Heart left ventricle (tissue), 13 donors: Measurements from ENCODE around the gene RGS9.

ENCODE experiments used
- CTCF ChIP-seq, 12 donors: fragments of 200-600 bp; sonication (generic) in 4 of 12; IDR thresholded peaks; one replicate each; pipeline versions ENCODE4 v1.5.0 to v1.8.0; 2018 to 2022; ENCODE audit warnings: antibody characterized with exemption in 12 of 12, mild to moderate bottlenecking in 5 of 12
- POLR2A ChIP-seq, 2 donors: fragments of 450-650 bp; IDR thresholded peaks; one replicate each; pipeline ENCODE4 v1.6.1; 2017; ENCODE audit warnings: antibody characterized with exemption in 2 of 2, mild to moderate bottlenecking in 2 of 2, moderate library complexity in 2 of 2
- donor health status: ischemic (EF 13 %, LVEDD 7.1; RV severe dilation, severe dysfunction).
- donor health status: DM: no; HTN: yes; CAD: no.
- donor health status: DM: no; HTN: no; CAD: no.
- donor health status: ischemic (EF 25% LVEDD 6.9; RV normal size, moderate dysfunction).
- donor health status: ischemic (EF 25% LVEDD 5.7; RV mildly dilated, moderate dysfunction).
- donor health status: ischemic (EF 35%, LVEDD 5.7; RV mildly dilated, moderate dysfunction).
- donor health status: nonischemic (EF 11% LVEDD 7.7; RV severe dilation, severe dysfunction).
- donor health status: DM: yes; HTN: yes; CAD: no.
- donor health status: PGD.
- donor health status: ischemic (EF 29% LVEDD 5.4; RV normal size, mild dysfunction).
- donor health status: nonischemic (EF 23%, LVEDD 6.1; RV moderate dilation, normal function).

GRCh38 chr17:65271296-65271695 lies 134.1 kb downstream of the RGS9 start:
- no peak for TF ChIP-seq CTCF (IDR thresholded peaks at IDR 0.05)
- no peak for TF ChIP-seq POLR2A (IDR thresholded peaks at IDR 0.05)
